ENCODE measurements around the gene C14orf180. TPM values are rescaled to one million over a fixed set of nuclear protein-coding genes. Genes with fewer than 3 reads are reported as not detected.

Gene C14orf180
- total RNA-seq (2022; extraction: Qiagen RNA extraction; ENCODE audit: low read depth): not detected in 5 replicates

DNA sequence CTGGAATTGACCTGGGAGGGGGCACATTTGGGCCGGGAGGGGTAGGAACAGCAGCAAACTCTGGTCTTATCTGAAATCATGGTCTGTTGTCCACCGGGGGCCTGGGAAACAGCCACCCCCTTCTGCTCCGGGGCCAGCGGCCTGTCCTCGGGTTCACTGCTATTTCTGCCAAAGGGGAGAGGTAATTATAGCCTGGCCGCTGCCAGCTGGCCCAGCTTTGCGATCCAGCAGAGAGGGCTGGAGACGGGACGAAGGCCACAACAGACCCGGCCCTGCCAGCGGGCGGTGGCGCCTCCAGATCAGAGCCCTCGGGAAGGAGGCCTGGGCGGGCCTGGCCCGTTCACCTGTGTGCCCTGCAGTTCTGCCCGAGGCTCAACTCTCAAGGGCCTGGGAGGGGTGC lies at the start of gene C14orf180:
C14orf180 (plus strand) TSS at position 258 of the 400 bp plus-strand sequence. CDS start 6,667 bp downstream, outside the sequence.

DNA sequence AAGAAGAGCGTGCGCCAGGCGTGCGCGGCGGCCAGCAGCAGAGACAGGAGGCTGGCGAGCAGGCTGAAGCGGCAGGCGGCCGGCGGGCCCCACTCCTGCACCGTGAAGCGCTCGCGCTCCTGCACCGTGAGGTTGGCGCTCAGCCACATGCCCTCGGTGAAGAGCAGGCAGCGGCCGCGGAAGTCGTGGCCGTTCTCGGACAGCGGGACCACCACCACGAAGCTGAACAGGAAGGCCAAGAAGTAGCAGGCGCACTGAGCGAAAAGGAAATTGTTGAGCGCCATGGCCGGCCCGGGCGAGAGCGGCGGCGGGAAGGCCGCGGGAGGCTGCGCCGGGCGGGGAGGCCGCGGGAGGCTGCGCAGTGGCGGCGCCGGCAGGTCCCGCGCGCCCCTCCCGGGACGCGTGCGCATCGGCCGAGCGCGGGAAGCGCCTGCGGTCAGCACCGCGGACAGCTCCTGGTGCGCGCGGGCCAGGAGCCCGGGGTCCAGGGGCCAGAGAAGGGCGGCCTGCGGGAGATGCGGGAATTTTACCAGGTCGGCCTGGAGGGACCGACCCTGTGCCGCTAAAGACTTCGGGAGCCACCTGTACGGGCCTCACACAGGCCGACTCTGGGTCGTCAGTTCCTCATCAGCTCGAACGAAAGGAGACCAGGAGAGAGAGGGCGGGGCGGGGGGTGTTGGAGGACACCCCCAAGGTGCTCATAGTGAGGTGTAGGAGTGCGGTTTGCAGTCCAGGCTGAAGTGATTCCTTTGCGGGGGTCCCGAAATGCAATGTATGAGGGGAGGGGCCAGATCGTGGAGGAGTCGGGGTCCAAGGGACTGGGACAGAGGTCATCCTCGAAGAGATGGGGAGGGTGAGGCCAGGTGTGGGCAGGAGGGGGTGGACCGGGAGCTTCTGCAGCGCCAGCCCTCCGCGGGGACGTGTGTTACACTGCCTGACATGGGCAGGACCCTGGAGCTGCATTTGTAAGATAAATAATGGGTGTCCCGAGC lies 25.2 kb downstream of the C14orf180 start, which contains the start of gene TMEM179:
TMEM179 (minus strand) TSS at position 315 of the 992 bp plus-strand sequence; CDS start at position 284, 31 bp downstream.

Other genes with a start within 250 kb of the C14orf180 start
- gene TMEM179, start 25.0 kb downstream of the C14orf180 start, total RNA-seq (2022; extraction: Qiagen RNA extraction; ENCODE audit: low read depth): 0.15 to 0.63 TPM (median 0.38 TPM) in 5 replicates
- 87.4 to 152 TPM (median 142 TPM) in 5 replicates for gene INF2, start 109.9 kb downstream of the C14orf180 start, total RNA-seq (2022; extraction: Qiagen RNA extraction; ENCODE audit: low read depth)
- 5.6 to 8.9 TPM (median 6.7 TPM) in 5 replicates for gene ADSS1, start 144.5 kb downstream of the C14orf180 start, total RNA-seq (2022; extraction: Qiagen RNA extraction; ENCODE audit: low read depth)
- gene SIVA1, start 173.4 kb downstream of the C14orf180 start, total RNA-seq (2022; extraction: Qiagen RNA extraction; ENCODE audit: low read depth): 135 to 218 TPM (median 184 TPM) in 5 replicates
- 93.7 to 110 TPM (median 103 TPM) in 5 replicates for gene AKT1, start 216.0 kb downstream of the C14orf180 start, total RNA-seq (2022; extraction: Qiagen RNA extraction; ENCODE audit: low read depth)
- 2.3 to 3.5 TPM (median 2.9 TPM) in 5 replicates for gene ZBTB42, start 221.3 kb downstream of the C14orf180 start, total RNA-seq (2022; extraction: Qiagen RNA extraction; ENCODE audit: low read depth)